GM19238 (cell line): ENCODE measurements around the gene HEPH.
"Not testable (repeated sequence)": the region's sequence is repeated elsewhere in the genome, so short reads cannot be mapped to it uniquely, and the experiment has no call there.

Experiments used
- DNase-seq: peaks from one replicate; pipeline ENCODE4 v3.0.0; 2011; ENCODE audit warnings: low spot score; ENCODE audit not compliant: insufficient read length

Gene HEPH, protein sequence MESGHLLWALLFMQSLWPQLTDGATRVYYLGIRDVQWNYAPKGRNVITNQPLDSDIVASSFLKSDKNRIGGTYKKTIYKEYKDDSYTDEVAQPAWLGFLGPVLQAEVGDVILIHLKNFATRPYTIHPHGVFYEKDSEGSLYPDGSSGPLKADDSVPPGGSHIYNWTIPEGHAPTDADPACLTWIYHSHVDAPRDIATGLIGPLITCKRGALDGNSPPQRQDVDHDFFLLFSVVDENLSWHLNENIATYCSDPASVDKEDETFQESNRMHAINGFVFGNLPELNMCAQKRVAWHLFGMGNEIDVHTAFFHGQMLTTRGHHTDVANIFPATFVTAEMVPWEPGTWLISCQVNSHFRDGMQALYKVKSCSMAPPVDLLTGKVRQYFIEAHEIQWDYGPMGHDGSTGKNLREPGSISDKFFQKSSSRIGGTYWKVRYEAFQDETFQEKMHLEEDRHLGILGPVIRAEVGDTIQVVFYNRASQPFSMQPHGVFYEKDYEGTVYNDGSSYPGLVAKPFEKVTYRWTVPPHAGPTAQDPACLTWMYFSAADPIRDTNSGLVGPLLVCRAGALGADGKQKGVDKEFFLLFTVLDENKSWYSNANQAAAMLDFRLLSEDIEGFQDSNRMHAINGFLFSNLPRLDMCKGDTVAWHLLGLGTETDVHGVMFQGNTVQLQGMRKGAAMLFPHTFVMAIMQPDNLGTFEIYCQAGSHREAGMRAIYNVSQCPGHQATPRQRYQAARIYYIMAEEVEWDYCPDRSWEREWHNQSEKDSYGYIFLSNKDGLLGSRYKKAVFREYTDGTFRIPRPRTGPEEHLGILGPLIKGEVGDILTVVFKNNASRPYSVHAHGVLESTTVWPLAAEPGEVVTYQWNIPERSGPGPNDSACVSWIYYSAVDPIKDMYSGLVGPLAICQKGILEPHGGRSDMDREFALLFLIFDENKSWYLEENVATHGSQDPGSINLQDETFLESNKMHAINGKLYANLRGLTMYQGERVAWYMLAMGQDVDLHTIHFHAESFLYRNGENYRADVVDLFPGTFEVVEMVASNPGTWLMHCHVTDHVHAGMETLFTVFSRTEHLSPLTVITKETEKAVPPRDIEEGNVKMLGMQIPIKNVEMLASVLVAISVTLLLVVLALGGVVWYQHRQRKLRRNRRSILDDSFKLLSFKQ

GRCh38 chrX:66163849-66164411 is at the start of gene HEPH:
Gene HEPH, plus strand, starts transcription at chrX:66164247. Its CDS starts 6,324 bp downstream, at chrX:66170571.
- DNase-seq: no peak

- DNase-seq: not testable (repeated sequence)
Observed at GRCh38 chrX:66118722-66119121, 45.3 kb upstream of the HEPH start.

DNA sequence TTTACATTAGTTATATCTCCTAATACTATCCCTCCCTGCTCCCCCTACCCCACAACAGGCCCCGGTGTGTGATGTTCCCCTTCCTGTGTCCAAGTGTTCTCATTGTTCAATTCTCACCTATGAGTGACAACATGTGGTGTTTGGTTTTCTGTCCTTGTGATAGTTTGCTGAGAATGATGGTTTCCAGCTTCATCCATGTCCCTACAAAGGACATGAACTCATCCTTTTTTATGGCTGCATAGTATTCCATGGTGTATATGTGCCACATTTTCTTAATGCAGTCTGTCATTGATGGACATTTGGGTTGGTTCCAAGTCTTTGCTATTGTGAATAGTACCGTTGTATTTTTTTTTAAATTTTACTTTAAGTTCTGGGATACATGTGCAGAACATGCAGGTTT is 42.7 kb upstream of the HEPH start:
- DNase-seq: not testable (repeated sequence)

DNA sequence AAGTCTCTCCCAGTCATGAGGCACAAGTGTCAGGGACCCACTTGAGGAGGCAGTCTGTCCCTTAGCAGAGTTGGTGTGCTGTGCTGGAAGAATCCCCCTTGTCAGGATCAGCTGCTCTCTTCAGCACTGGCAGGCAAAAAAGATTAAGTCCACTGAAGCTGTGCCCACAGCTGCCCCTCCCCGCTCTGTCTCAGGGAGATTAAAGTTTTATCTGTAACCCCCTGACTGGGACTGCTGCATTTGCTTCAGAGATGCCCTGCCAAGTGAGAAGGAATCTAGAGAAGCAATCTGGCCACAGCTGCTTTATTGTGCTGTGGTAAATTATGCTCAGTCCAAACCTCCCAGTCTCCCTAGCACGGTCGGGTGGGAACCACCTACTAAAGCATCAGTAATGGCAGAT is 37.4 kb upstream of the HEPH start:
- DNase-seq: no peak

DNA sequence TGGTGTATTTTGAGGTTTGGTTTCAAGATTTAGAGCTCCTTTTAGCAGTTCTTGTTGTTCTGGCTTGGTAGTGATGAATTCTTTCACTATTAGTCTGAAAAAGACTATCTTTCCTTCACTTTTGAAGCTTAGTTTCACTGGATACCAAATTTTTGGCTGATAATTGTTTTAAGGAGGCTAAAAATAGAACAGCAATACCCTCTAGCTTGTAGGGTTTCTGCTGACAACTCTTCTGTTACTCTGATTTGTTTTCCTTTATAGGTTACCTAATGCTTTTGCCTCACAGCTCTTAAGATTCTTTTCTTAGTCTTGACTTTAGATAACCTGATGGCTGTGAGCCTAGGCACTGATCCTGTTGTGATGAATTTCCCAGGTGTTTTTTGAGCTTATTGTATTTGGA is 33.6 kb upstream of the HEPH start:
- DNase-seq: no peak

GRCh38 chrX:66135284-66135683 is 28.8 kb upstream of the HEPH start:
- DNase-seq: not testable (repeated sequence)

DNA sequence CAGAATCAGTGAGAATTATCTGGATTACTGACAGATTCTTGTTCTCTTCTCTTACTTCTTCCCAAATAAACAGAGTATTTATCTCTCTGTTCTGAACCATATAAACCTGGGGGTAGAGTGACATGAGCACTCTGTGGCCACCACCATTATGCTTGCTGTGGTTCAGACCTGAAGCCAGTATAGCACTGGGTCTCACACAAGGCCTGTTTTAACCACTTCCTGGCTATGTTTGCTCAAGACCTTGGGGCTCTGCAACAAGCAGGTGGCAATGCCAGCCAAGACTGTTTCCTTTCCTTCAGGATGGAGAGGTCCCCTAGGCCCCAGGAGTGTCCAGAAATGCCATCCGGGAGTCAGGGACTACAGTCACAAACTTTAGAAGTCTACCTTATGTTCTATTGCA is 21.7 kb upstream of the HEPH start:
- DNase-seq: no peak

DNA sequence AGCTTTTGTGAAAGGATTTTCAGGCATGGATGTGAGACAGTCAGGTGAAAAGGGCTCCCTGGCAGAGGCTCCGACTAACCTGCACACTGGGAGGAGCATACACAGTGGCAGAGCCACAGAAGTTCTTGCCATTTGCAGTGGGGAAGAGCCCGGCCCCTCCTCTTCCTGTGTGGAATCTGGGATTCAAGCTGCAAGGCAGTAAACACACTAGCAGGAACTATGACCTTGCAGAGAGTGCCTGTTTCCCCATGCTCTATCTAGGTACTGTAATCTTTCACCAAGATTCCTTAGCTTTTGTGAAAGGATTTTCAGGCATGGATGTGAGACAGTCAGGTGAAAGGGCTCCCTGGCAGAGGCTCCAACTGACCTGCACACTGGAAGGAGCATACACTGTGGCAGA is 19.8 kb upstream of the HEPH start:
- no peak for DNase-seq

DNA sequence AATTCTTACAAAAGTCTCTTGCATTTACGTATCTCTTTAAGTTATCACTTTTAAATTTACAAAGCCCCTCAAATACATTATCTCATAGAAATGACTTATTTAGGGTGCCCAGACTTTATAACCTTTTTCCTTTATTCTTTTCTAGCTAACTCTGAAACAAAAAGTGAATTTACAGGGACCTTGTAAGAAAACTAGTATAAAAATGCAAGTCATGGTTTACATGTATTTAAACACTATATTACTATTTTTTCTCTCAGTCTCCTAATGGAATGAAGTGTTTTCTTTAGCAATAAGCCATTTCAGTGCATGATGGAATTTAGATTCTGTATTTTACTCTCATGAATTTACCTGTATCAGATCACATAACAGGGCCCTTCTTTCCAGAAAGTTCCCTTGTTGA is 14.5 kb upstream of the HEPH start:
- no peak for DNase-seq

DNA sequence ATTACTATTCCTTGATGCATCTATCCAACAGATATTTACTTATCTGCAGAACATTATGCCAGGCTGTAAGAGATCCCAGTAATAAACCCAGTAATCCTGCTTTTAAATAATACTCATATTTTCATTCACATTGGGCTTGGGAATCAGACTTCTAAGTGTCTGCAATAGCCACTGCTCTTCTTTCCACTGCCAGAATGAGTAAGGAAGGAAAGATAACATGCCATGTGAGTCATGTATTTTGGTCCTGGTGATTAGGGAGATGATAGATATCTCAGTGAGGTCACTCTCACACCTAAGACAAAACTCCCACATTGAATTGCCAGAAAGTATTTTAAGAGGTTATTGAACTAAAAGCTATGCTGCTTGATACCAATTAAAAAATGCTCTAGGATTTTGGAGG is 13.9 kb upstream of the HEPH start:
- DNase-seq: no peak

DNA sequence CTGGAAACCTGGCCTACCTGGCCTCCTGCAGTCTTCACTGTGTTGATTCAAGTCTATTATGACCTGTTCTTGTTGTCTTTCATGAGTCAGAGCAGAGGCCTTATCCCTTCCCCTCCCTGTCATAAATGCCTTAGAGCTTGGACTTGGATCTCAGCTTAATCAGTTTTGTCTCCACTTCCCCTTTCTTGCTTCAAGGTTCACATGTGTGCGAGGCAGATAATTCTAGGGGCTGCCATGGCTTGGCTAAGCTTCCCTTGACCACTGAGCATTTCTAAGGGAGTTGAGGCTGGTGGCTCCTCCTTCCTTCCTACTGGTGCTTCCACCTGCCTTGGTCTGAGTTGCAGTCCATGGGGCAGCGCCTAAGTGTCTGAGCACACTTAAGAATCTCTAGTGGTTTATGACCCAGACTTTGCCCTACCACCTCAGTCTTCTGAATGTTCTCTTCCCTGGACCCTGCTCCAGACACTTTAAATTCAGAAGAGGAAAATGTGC is 1.7 kb upstream of the HEPH start:
- no peak for DNase-seq

DNA sequence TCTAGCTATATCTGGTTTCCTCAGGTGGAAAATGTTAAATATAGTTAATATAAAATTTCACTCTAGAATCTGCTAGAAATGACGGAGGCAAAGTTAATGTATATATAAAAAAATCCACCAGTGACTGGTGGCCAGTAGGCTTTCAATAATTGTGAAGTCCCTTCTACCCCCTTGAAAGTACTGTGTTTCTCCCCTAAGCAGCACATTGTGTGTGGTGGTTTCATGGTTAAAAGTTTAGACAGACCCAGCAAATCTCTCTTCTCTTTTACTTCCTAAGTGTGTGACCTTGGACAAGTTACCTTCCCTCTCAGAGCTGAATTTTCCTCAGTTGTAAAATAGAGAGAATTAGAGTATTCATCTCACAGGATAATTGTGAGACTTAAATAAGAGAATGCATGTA is 600 bp upstream of the HEPH start:
- no peak for DNase-seq

DNA sequence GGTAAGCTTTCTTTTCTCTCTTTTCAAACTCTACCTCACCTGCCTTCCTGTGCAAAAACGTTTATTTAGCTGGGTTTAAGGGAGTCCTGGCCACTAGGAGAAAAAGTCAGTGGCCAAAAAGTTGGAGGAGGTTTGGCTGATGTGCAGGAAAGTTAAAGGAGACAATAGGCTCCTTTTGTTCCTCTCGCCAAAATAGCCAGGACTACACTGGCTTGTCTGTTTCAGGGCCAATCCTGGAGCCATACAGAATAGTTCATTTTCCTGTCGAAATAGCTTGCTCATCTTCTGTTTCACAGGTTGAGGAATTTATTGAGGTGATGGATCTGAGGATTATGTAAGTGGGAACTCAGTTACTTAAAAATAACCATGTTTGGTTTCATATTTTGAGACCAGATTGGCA is 423 bp downstream of the HEPH start:
- no peak for DNase-seq

DNA sequence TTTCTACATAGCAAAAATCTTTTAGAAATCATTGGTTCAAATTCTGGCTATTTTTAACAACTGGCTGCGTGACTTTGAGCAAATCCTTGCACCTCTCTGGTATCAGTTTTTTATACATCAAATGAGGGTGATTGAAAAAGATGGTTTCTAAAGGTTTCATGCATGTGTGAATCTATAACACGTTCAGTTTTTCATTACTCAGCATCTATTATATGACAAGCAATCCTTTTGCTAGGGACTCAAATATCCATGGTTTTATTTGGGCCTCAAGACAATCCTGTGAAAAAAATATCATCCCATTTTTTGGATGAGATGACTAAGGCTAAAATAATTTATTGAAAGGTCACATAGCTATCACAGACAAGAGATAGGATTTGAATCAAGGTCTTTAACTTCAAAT is 884 bp downstream of the HEPH start:
- no peak for DNase-seq

DNA sequence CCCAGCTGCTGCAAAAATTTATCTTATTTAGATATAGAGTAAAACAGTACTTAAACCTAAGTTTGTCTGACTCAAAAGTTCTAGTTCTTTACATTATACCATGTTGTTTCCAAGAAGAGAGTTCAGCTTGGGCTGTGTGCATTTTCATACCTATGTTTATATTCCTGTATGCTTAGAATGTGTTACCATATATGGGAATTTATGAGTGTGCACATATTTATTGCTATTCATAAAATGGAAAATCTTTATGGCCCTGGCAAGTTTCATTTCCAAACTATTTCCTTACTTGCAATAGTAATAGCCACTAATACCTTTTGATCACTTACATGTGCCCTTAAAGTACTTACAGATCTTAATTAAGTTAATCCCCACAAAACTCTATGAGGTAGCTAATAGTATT is 2.6 kb downstream of the HEPH start:
- DNase-seq: no peak

DNA sequence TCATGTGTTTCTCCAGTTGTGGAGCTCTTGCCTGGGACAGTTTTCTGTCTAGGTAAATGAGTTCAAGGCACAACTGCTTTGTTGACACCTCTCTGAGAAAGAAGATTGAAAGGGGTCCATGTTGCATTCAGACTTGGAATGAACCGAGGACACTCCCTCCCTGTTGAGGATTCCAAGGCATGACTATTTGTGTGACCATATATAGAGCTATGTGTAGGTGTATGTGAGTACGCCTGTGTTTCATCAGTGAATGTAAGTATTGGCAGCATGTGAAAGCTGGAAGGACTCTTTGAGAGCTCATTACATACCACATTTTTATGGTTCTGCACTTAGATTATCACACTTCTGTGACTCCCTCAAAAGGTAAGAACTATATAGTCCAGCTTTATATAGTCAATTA is 3.4 kb downstream of the HEPH start:
- no peak for DNase-seq

GRCh38 chrX:66176134-66176533 is 12.1 kb downstream of the HEPH start:
- DNase-seq: no peak

- DNase-seq: no peak
Observed at GRCh38 chrX:66191563-66191962, 27.5 kb downstream of the HEPH start.

DNA sequence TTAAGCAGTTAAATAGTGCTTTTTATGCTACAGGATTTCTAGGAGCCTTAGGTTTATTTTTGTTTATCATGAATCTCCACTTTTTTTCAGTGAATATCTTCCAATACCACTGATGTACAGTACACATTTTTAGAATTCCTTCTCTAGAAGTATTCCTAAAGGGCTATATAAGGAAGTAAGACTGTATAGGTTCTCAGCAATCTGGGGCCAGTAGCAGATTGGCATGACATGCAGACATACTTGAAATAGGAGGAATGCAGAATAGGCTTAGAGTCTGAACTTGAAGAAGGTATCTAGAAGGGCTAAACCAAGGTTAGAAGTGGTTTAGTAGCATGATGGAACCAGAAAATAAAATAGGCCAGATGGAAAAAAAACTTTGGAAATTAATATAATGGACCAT is 29.8 kb downstream of the HEPH start:
- no peak for DNase-seq

DNA sequence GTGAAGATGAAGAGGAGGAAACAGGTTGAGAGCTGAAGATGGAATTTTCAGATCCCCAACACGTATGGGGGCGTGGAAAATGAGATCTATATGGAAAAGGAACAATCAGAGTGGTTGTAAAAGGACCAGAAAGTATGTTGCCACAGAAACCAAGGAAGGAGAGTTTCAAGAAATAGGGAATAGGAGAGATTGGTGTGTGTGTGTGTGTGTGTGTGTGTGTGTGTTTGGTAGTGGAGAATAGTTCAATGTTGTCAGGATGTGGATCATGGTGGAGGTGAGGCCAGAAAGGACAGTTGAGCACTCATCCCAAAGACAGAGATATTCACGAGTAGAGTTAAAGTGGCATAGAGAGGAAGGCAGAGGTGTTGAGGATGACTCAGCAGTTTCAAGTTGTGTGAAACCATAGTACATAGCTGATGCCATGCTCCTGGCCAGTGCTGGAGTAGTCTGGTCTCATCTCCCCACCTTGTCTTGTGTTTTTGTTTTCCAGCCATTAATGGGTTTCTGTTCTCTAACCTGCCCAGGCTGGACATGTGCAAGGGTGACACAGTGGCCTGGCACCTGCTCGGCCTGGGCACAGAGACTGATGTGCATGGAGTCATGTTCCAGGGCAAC is 36.1 kb downstream of the HEPH start:
- DNase-seq: no peak
